Brain microvascular endothelial cell (primary cell): ENCODE measurements around the gene NOL4L.

Experiments
- DNase-seq: peaks from one replicate; pipeline ENCODE4 v3.0.0-alpha.2; 2020
- H3K27ac ChIP-seq: fragments of 250-450 bp; sonication (Bioruptor Pico); 2 replicates; pipeline ENCODE4 v1.5.1; 2020; ENCODE audit warnings: mild to moderate bottlenecking, moderate library complexity
- H3K27me3 ChIP-seq: fragments of 250-450 bp; sonication (Bioruptor Pico); replicated peaks from 2 replicates; pipeline ENCODE4 v1.5.1; 2020; ENCODE audit warnings: mild to moderate bottlenecking
- H3K36me3 ChIP-seq: fragments of 250-450 bp; sonication (Bioruptor Pico); replicated peaks from 2 replicates; pipeline ENCODE4 v1.5.1; 2020; ENCODE audit warnings: mild to moderate bottlenecking
- H3K4me3 ChIP-seq: 2 replicates; pipeline ENCODE4 v1.5.1; 2011; ENCODE audit warnings: low read depth, mild to moderate bottlenecking, control low read depth, low read length, moderate library complexity
- CTCF ChIP-seq: IDR thresholded peaks from 2 replicates; pipeline ENCODE4 v1.5.1; 2011; ENCODE audit warnings: low read depth, mild to moderate bottlenecking, moderate library complexity, low read length, control low read depth, inconsistent platforms; ENCODE audit errors: missing control alignments
- in situ Hi-C: cut with HindIII; loops from 2 replicates; pipeline ENCODE4 v1.10.0; 2017; ENCODE audit warnings: low sequenced_read_pairs, low pct_ligation_motif_present

Gene NOL4L

DNA sequence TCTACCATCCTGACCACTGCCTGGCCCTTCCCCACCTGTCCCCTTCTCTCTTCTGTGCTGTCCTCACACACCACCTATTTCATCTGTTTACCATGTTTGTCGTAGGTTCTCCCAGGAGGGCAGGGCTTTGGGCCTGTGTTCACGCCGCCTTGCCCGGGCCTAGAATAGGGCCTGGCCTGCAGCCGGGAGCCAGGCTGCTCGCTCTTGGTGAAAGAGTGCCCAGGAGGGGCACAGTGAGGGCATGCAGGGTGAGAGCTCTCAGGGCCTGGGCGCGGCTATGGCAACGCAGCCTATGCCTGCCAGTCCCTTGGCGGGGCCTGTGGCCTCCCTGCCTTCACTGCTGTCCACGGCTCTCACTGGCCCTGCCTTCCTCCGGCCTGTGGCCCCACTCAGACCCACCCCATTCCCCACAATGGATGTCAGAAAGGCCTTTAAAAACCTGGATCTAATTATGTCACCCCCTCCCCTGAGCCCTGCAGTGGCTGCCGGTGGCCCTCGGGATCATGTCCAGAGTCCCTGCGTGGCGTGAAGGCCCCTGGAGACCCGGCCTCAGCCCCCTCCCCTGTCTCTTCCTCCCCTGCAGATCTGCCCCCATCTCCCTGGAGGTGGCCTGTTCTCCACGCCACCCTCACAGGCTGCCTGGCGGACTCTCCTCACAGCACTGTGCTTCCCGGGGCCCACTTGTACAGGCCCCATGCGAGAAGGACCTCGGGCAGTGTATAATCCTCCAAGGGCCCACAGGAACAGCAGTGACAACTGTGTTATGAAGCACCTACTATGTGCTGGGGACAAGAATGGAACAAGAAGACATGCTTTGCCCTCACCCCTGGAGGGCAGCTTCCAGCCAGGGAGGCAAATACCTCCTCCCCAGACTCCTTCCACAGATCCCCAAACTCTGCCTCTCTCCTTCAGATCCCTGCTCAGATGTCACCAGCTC, 22.9 kb upstream of the NOL4L start:
- H3K36me3 ChIP-seq = no peaks in the 10 kb centered on the region
- no peak overlapping the region for H3K4me3 ChIP-seq
- H3K27me3 ChIP-seq = peaks cover 8% of the 10 kb centered on the region
- H3K27ac ChIP-seq = no peak overlapping the region
- no peak for TF ChIP-seq CTCF
- no peak for DNase-seq
- in situ Hi-C loops = no loop called here

DNA sequence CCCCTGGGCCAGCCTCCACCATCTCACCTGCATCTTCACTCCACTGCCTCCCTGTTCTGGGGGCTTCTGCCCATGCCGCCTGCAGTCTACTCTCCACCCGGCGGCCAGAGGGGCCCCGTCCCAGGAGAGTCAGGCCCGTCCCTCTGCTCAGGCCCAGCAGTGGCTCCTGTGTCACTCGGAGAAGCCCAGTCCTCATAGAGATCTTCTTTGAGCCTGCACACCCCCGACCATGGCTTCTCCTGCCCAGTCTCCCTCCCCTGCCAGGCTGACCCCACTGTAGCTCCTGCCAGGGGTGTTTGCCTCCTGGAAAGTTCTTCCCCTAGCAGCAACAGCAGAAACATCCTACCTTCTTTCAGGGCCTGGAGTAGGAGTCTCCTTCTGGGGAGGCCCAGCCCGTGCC, 22.2 kb upstream of the NOL4L start:
- in situ Hi-C loops = no loop called here
- no peak for DNase-seq
- Histone ChIP-seq H3K27me3 (peaks cover 8% of the 10 kb centered on the region), H3K27ac (no peak overlapping the region), H3K36me3 (no peaks in the 10 kb centered on the region), H3K4me3 (no peak overlapping the region)
- no peak for TF ChIP-seq CTCF

- no peak overlapping the region for H3K27ac ChIP-seq
- in situ Hi-C loops = no loop called here
- DNase-seq = no peak
- TF ChIP-seq CTCF = no peak
- no peak overlapping the region for H3K4me3 ChIP-seq
- no peaks in the 10 kb centered on the region for H3K36me3 ChIP-seq
- H3K27me3 ChIP-seq = peaks cover 8% of the 10 kb centered on the region
Measured at GRCh38 chr20:32606790-32607189, 21.7 kb upstream of the NOL4L start.

GRCh38 chr20:32606107-32606506, 21.0 kb upstream of the NOL4L start:
- in situ Hi-C loops = no loop called here
- Histone ChIP-seq H3K27me3 (peaks cover 8% of the 10 kb centered on the region), H3K4me3 (no peak overlapping the region), H3K27ac (no peak overlapping the region), H3K36me3 (no peaks in the 10 kb centered on the region)
- no peak for DNase-seq
- no peak for TF ChIP-seq CTCF

GRCh38 chr20:32605167-32605656, 20.1 kb upstream of the NOL4L start:
- in situ Hi-C loops = no loop called here
- H3K27me3 ChIP-seq = peaks cover 8% of the 10 kb centered on the region
- no peak overlapping the region for H3K27ac ChIP-seq
- DNase-seq = peak; percentile 14
- H3K36me3 ChIP-seq = no peaks in the 10 kb centered on the region
- H3K4me3 ChIP-seq = no peak overlapping the region
- TF ChIP-seq CTCF = no peak
